ENCODE measurements around the gene NUDT1. TPM values are rescaled to one million over a fixed set of nuclear protein-coding genes. Genes with fewer than 3 reads are reported as not detected.

NUDT1 gene
- total and polyA plus RNA-seq, 2 experiments from 2014 or later: 54.5 to 163 TPM

GRCh38 chr7:2197436-2198155, 44.4 kb upstream of the NUDT1 start (continued):
- TF ChIP-seq EZH2phosphoT487 (IDR thresholded peaks at IDR 0.05; ENCODE audit: unreplicated experiment): no peak
- no peak for TF ChIP-seq NANOG (IDR thresholded peaks at IDR 0.05; ENCODE audit: borderline replicate concordance)
- TF ChIP-seq EZH2 (IDR thresholded peaks at IDR 0.05; ENCODE audit: low read depth, unreplicated experiment): no peak
- no peak for TF ChIP-seq ZNF114 (CRISPR knock-in tag; IDR thresholded peaks at IDR 0.05)
- TF ChIP-seq STAT1 (IDR thresholded peaks at IDR 0.05; ENCODE audit: unreplicated experiment): no peak

GRCh38 chr7:2198206-2198605, 43.8 kb upstream of the NUDT1 start:
- peaks cover 14% of the 10 kb centered on the region; the same call in 1 of the 2 replicates for H3K79me2 ChIP-seq (replicated peaks; ENCODE audit: insufficient read depth)
- peaks cover 9% of the 10 kb centered on the region for H3K27me3 Mint-ChIP-seq (ENCODE audit: insufficient read depth, low read depth, poor library complexity)
- no peak for DNase-seq (ENCODE audit: low spot score)
- H4K20me1 ChIP-seq (replicated peaks; ENCODE audit: insufficient read depth): 0 out of 2 replicates have a peak, but pooled peaks cover 6% of the 10 kb centered on the region
- no peak overlapping the region for H3K4me3 Mint-ChIP-seq
- no peak overlapping the region for H3K27ac Mint-ChIP-seq
- peaks cover 8% of the 10 kb centered on the region; the same call in 2 of the 3 replicates for H3K9me3 Mint-ChIP-seq
- no peaks in the 10 kb centered on the region for H3K4me1 ChIP-seq (ENCODE audit: insufficient read depth)
- H2AFZ ChIP-seq: no peak overlapping the region
- ATAC-seq: peak; percentile 18; the same call in 1 of the 3 replicates
- peaks cover 11% of the 10 kb centered on the region for H3K36me3 ChIP-seq (ENCODE audit: insufficient read depth)
- no peak overlapping the region for H3K27ac ChIP-seq (ENCODE audit: low read depth)
- no peak overlapping the region for H3K4me3 ChIP-seq
- H3F3A ChIP-seq (replicated peaks; ENCODE audit: low read depth): no peaks in the 10 kb centered on the region
- H3K27me3 ChIP-seq (ENCODE audit: insufficient read depth): no peaks in the 10 kb centered on the region
- H3K4me2 ChIP-seq: no peak overlapping the region
- H3K4me1 Mint-ChIP-seq: no peaks in the 10 kb centered on the region
- H3K9me2 ChIP-seq (ENCODE audit: insufficient read depth): no peaks in the 10 kb centered on the region
- peaks cover 53% of the 10 kb centered on the region for H3K36me3 Mint-ChIP-seq (ENCODE audit: low read depth)
- TF ChIP-seq STAT1 (IDR thresholded peaks at IDR 0.05; ENCODE audit: unreplicated experiment): no peak
- TF ChIP-seq CREB1 (CRISPR knock-in tag; IDR thresholded peaks at IDR 0.05; ENCODE audit: low read depth): no peak
- no peak for TF ChIP-seq EZH2phosphoT487 (IDR thresholded peaks at IDR 0.05; ENCODE audit: unreplicated experiment)
- TF ChIP-seq, protein P1, sequence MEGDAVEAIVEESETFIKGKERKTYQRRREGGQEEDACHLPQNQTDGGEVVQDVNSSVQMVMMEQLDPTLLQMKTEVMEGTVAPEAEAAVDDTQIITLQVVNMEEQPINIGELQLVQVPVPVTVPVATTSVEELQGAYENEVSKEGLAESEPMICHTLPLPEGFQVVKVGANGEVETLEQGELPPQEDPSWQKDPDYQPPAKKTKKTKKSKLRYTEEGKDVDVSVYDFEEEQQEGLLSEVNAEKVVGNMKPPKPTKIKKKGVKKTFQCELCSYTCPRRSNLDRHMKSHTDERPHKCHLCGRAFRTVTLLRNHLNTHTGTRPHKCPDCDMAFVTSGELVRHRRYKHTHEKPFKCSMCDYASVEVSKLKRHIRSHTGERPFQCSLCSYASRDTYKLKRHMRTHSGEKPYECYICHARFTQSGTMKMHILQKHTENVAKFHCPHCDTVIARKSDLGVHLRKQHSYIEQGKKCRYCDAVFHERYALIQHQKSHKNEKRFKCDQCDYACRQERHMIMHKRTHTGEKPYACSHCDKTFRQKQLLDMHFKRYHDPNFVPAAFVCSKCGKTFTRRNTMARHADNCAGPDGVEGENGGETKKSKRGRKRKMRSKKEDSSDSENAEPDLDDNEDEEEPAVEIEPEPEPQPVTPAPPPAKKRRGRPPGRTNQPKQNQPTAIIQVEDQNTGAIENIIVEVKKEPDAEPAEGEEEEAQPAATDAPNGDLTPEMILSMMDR (conservative IDR thresholded peaks at IDR 0.05; ENCODE audit: low read depth in 2 of 2): no peak
- TF ChIP-seq, protein P2, sequence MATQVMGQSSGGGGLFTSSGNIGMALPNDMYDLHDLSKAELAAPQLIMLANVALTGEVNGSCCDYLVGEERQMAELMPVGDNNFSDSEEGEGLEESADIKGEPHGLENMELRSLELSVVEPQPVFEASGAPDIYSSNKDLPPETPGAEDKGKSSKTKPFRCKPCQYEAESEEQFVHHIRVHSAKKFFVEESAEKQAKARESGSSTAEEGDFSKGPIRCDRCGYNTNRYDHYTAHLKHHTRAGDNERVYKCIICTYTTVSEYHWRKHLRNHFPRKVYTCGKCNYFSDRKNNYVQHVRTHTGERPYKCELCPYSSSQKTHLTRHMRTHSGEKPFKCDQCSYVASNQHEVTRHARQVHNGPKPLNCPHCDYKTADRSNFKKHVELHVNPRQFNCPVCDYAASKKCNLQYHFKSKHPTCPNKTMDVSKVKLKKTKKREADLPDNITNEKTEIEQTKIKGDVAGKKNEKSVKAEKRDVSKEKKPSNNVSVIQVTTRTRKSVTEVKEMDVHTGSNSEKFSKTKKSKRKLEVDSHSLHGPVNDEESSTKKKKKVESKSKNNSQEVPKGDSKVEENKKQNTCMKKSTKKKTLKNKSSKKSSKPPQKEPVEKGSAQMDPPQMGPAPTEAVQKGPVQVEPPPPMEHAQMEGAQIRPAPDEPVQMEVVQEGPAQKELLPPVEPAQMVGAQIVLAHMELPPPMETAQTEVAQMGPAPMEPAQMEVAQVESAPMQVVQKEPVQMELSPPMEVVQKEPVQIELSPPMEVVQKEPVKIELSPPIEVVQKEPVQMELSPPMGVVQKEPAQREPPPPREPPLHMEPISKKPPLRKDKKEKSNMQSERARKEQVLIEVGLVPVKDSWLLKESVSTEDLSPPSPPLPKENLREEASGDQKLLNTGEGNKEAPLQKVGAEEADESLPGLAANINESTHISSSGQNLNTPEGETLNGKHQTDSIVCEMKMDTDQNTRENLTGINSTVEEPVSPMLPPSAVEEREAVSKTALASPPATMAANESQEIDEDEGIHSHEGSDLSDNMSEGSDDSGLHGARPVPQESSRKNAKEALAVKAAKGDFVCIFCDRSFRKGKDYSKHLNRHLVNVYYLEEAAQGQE (IDR thresholded peaks at IDR 0.05; ENCODE audit: unreplicated experiment): no peak
- no peak for TF ChIP-seq POLR2AphosphoS5 (IDR thresholded peaks at IDR 0.05; ENCODE audit: low read depth)
- TF ChIP-seq ZNF114 (CRISPR knock-in tag; IDR thresholded peaks at IDR 0.05): no peak
- no peak for TF ChIP-seq NANOG (IDR thresholded peaks at IDR 0.05; ENCODE audit: borderline replicate concordance)
- TF ChIP-seq, protein P3, sequence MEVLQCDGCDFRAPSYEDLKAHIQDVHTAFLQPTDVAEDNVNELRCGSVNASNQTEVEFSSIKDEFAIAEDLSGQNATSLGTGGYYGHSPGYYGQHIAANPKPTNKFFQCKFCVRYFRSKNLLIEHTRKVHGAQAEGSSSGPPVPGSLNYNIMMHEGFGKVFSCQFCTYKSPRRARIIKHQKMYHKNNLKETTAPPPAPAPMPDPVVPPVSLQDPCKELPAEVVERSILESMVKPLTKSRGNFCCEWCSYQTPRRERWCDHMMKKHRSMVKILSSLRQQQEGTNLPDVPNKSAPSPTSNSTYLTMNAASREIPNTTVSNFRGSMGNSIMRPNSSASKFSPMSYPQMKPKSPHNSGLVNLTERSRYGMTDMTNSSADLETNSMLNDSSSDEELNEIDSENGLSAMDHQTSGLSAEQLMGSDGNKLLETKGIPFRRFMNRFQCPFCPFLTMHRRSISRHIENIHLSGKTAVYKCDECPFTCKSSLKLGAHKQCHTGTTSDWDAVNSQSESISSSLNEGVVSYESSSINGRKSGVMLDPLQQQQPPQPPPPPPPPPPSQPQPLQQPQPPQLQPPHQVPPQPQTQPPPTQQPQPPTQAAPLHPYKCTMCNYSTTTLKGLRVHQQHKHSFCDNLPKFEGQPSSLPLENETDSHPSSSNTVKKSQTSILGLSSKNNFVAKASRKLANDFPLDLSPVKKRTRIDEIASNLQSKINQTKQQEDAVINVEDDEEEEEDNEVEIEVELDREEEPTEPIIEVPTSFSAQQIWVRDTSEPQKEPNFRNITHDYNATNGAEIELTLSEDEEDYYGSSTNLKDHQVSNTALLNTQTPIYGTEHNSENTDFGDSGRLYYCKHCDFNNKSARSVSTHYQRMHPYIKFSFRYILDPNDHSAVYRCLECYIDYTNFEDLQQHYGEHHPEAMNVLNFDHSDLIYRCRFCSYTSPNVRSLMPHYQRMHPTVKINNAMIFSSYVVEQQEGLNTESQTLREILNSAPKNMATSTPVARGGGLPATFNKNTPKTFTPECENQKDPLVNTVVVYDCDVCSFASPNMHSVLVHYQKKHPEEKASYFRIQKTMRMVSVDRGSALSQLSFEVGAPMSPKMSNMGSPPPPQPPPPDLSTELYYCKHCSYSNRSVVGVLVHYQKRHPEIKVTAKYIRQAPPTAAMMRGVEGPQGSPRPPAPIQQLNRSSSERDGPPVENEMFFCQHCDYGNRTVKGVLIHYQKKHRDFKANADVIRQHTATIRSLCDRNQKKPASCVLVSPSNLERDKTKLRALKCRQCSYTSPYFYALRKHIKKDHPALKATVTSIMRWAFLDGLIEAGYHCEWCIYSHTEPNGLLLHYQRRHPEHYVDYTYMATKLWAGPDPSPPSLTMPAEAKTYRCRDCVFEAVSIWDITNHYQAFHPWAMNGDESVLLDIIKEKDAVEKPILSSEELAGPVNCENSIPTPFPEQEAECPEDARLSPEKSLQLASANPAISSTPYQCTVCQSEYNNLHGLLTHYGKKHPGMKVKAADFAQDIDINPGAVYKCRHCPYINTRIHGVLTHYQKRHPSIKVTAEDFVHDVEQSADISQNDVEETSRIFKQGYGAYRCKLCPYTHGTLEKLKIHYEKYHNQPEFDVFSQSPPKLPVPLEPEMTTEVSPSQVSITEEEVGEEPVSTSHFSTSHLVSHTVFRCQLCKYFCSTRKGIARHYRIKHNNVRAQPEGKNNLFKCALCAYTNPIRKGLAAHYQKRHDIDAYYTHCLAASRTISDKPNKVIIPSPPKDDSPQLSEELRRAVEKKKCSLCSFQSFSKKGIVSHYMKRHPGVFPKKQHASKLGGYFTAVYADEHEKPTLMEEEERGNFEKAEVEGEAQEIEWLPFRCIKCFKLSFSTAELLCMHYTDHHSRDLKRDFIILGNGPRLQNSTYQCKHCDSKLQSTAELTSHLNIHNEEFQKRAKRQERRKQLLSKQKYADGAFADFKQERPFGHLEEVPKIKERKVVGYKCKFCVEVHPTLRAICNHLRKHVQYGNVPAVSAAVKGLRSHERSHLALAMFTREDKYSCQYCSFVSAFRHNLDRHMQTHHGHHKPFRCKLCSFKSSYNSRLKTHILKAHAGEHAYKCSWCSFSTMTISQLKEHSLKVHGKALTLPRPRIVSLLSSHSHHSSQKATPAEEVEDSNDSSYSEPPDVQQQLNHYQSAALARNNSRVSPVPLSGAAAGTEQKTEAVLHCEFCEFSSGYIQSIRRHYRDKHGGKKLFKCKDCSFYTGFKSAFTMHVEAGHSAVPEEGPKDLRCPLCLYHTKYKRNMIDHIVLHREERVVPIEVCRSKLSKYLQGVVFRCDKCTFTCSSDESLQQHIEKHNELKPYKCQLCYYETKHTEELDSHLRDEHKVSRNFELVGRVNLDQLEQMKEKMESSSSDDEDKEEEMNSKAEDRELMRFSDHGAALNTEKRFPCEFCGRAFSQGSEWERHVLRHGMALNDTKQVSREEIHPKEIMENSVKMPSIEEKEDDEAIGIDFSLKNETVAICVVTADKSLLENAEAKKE (CRISPR knock-in tag; IDR thresholded peaks at IDR 0.05): no peak
- no peak for TF ChIP-seq ZNF331 (CRISPR knock-in tag; IDR thresholded peaks at IDR 0.05; ENCODE audit: low read depth)
- TF ChIP-seq JUNB (IDR thresholded peaks at IDR 0.05; ENCODE audit: unreplicated experiment): no peak

Measured in GM23338 (cell line).